Esophagus muscularis mucosa (tissue), 4 donors: ENCODE data around the gene TMEM134. TPM values are rescaled to one million over a fixed set of nuclear protein-coding genes. Genes with fewer than 3 reads are reported as not detected.
"Not testable (repeated sequence)": the region's sequence is repeated elsewhere in the genome, so short reads cannot be mapped to it uniquely, and the experiment has no call there.

Experiments used
- DNase-seq: peaks from one replicate; pipeline ENCODE4 v3.0.0-alpha.2; 2017; ENCODE audit errors: extremely low spot score
- H3K27ac ChIP-seq, 4 donors: fragments of 200-600 bp; sonication (generic); replicated peaks in 1 of 4; 1 replicate in 3 of 4; 2 replicates in 1 of 4; pipeline ENCODE4 v1.5.1; 2016 to 2019; ENCODE audit warnings: mild to moderate bottlenecking in 1 of 4
- H3K27me3 ChIP-seq, 4 donors: fragments of 200-600 bp; sonication (generic); one replicate each; pipeline versions ENCODE4 v1.5.1 to v1.6.0; 2016 to 2019
- H3K36me3 ChIP-seq, 4 donors: fragments of 200-600 bp; sonication (generic); one replicate each; pipeline ENCODE4 v1.5.1; 2016 to 2019
- H3K4me1 ChIP-seq, 4 donors: fragments of 200-600 bp; sonication (generic); one replicate each; pipeline ENCODE4 v1.5.1; 2016 to 2019
- H3K4me3 ChIP-seq, 4 donors: fragments of 200-600 bp; sonication (generic); 1 replicate in 2 of 4; 2 replicates in 2 of 4; pipeline ENCODE4 v1.5.1; 2016 to 2019; ENCODE audit warnings: mild to moderate bottlenecking in 4 of 4, moderate library complexity in 1 of 4
- H3K9me3 ChIP-seq, 4 donors: fragments of 200-600 bp; sonication (generic); 1 replicate in 3 of 4; 2 replicates in 1 of 4; pipeline ENCODE4 v1.5.1; 2016 to 2019
- CTCF ChIP-seq, 3 experiments: fragments of 200-600 bp in 2 of 3; fragments of 450-650 bp in 1 of 3; sonication (generic) in 2 of 3; IDR thresholded peaks; one replicate each; pipeline ENCODE4 v1.5.1; 2017 to 2019; ENCODE audit warnings: antibody characterized with exemption in 3 of 3, mild to moderate bottlenecking in 2 of 3, moderate library complexity in 1 of 3
- EP300 ChIP-seq: sonication (generic); formaldehyde crosslinking; IDR thresholded peaks from one replicate; pipeline ENCODE4 v1.6.1; 2017; ENCODE audit warnings: antibody characterized with exemption
- POLR2A ChIP-seq: fragments of 450-650 bp; IDR thresholded peaks from one replicate; pipeline ENCODE4 v1.6.1; 2017; ENCODE audit warnings: antibody characterized with exemption, moderate library complexity, mild to moderate bottlenecking, low read depth
- POLR2AphosphoS5 ChIP-seq, 2 donors: sonication (generic); formaldehyde crosslinking; IDR thresholded peaks; one replicate each; pipeline ENCODE4 v1.6.1; 2017; ENCODE audit warnings: antibody characterized with exemption in 2 of 2
- WGBS: methylation state at CpG from one replicate; pipeline ENCODE4 v1.1.5; 2018; 5-methylcytosine and 5-hydroxymethylcytosine counted together
- intact Hi-C: fragments of 100-400 bp; cut with DNase I; formaldehyde crosslinking; loops from one replicate; pipeline ENCODE4 v1.15.1; 2023
- total RNA-seq, 4 donors: library from RNA; depleted of rRNA; stranded (reverse); fragments of >200 nt; gene quantifications; one replicate each; pipeline versions ENCODE4 v1.1.0 to v1.2.1, GENCODE V29; 2016

TMEM134 gene
- total RNA-seq, 4 donors from 2014 or later = 36.1 to 48.7 (median 46.2) TPM

GRCh38 chr11:67429038-67429668 is 39.9 kb downstream of the TMEM134 start:
- Histone ChIP-seq H3K4me1 (peaks cover 21 to 31% (median 26%) of the 10 kb centered on the region in 4 donors), H3K4me3 (peak overlapping the region; percentile 69 to 98 (median 80)), H3K9me3 (no peaks in the 10 kb centered on the region), H3K27me3 (no peaks in the 10 kb centered on the region), H3K36me3 (peaks cover 21 to 50% (median 42%) of the 10 kb centered on the region in 4 donors), H3K27ac (peak overlapping the region; percentile 86 to 96 (median 94))
- 49% methylated on average over 12 of the region's 12 CpGs for WGBS
- intact Hi-C loops = no loop called here
- TF ChIP-seq POLR2A (no peak), EP300 (no peak), CTCF (IDR thresholded peaks at IDR 0.05) (no peak), POLR2AphosphoS5 (IDR thresholded peaks at IDR 0.05) (no peak)
- no peak for DNase-seq

- H3K4me1 ChIP-seq = peaks cover 21 to 31% (median 26%) of the 10 kb centered on the region in 4 donors
- TF ChIP-seq POLR2AphosphoS5 (IDR thresholded peaks at IDR 0.05) = peak; percentile 98 to 99
- TF ChIP-seq EP300 = no peak
- peak; percentile 86 for TF ChIP-seq POLR2A
- TF ChIP-seq CTCF (IDR thresholded peaks at IDR 0.05) = peak in 1 of 3 experiments; percentile 29
- DNase-seq = peak; percentile 99
- WGBS = under 1% methylated on average over 32 of the region's 68 CpGs
- H3K36me3 ChIP-seq = peaks cover 15 to 42% (median 34%) of the 10 kb centered on the region in 4 donors
- H3K27me3 ChIP-seq = no peaks in the 10 kb centered on the region
- peak within 1 kb of the TSS; percentile 69 to 98 (median 80) for H3K4me3 ChIP-seq
- no peaks in the 10 kb centered on the region for H3K9me3 ChIP-seq
- peak within 1 kb of the TSS; percentile 86 to 96 (median 94) for H3K27ac ChIP-seq
- intact Hi-C loops = no loop called here
These were observed 40.7 kb downstream of the TMEM134 start, which contains the start of gene RPS6KB2 for GRCh38 chr11:67428052-67429001. TSS of gene RPS6KB2 (plus strand) at chr11:67428494. CDS start at chr11:67428546, 52 bp downstream.

- intact Hi-C loops = not testable (repeated sequence)
- H3K27ac ChIP-seq = peak overlapping the region; percentile 86 to 96 (median 94)
These were observed 41.6 kb downstream of the TMEM134 start for GRCh38 chr11:67427364-67427859.

GRCh38 chr11:67423891-67424613 is 45.0 kb downstream of the TMEM134 start:
- Histone ChIP-seq H3K4me3 (no peak overlapping the region), H3K36me3 (no peaks in the 10 kb centered on the region), H3K9me3 (no peaks in the 10 kb centered on the region), H3K4me1 (peaks cover 29 to 36% (median 33%) of the 10 kb centered on the region in 4 donors), H3K27ac (no peak overlapping the region), H3K27me3 (no peaks in the 10 kb centered on the region)
- intact Hi-C loops = no loop called here
- no peak for DNase-seq
- TF ChIP-seq POLR2AphosphoS5 (IDR thresholded peaks at IDR 0.05) (no peak), POLR2A (no peak), CTCF (IDR thresholded peaks at IDR 0.05) (no peak), EP300 (no peak)
- 76% methylated on average over 5 of the region's 34 CpGs for WGBS

More at GRCh38 chr11:67427364-67427859, 41.6 kb downstream of the TMEM134 start:
- H3K27me3 ChIP-seq, DNase-seq, H3K9me3 ChIP-seq: not testable (repeated sequence)
- Histone ChIP-seq H3K36me3 (peaks cover 6 to 32% (median 25%) of the 10 kb centered on the region in 4 donors), H3K4me1 (peaks cover 21 to 31% (median 26%) of the 10 kb centered on the region in 4 donors), H3K4me3 (peak overlapping the region; percentile 69 to 98 (median 80))
- WGBS = 83% methylated on average over 18 of the region's 19 CpGs
